NCI-H2196 treated with DMSO at 0.1 percent for 48 hours (cell line): ENCODE data around the gene C21orf91.
"Not testable (repeated sequence)": the region's sequence is repeated elsewhere in the genome, so short reads cannot be mapped to it uniquely, and the experiment has no call there.

Experiments used
- DNase-seq: peaks from one replicate; lab custom pipeline; 2025; ENCODE audit not compliant: unreplicated experiment; lab: John Stamatoyannopoulos, UW

The C21orf91 gene

GRCh38 chr21:17779496-17779895, 39.7 kb downstream of the C21orf91 start:
- DNase-seq, result no peak

DNA sequence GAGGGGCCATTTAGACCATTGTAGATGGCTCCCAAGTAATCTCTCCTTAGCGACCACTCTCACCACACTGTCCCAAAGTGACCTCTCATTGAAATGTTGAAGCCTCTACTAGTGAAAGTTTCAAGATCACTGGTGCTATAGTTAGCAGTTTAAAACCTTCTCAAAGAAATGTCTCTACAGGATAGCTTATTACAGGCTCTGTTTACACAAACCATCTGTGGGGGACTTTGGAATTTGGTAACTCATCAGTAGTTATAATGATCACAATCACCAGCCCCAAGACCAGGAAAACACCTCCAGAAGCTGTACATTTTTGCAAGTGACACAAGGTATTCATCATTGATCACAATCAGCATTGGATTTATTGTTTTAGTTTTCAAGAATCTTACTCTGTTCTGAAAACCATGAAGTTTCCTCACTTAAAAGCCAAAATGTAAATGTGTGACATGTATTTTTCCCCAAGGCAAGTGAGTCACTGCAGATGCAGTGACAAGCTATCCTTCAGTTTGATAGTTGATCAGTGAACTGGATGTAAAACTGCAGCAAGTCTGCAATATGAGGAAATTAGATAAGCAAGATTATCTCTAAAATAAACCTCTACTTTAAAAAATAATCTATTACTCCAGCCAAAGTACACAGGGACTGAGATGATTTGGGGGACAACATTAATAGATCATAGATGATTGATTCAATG, 41.9 kb downstream of the C21orf91 start:
- DNase-seq, result no peak

GRCh38 chr21:17775431-17776126, 43.6 kb downstream of the C21orf91 start:
- DNase-seq, result no peak

- not testable (repeated sequence) for DNase-seq
These were observed 44.1 kb downstream of the C21orf91 start for GRCh38 chr21:17775021-17775420.

GRCh38 chr21:17769447-17769845, 49.7 kb downstream of the C21orf91 start:
- DNase-seq, result no peak

- DNase-seq, result no peak
These were observed 50.2 kb downstream of the C21orf91 start for GRCh38 chr21:17768840-17769446.

- DNase-seq, result no peak
These were observed 53.9 kb downstream of the C21orf91 start for GRCh38 chr21:17765207-17765606.

DNA sequence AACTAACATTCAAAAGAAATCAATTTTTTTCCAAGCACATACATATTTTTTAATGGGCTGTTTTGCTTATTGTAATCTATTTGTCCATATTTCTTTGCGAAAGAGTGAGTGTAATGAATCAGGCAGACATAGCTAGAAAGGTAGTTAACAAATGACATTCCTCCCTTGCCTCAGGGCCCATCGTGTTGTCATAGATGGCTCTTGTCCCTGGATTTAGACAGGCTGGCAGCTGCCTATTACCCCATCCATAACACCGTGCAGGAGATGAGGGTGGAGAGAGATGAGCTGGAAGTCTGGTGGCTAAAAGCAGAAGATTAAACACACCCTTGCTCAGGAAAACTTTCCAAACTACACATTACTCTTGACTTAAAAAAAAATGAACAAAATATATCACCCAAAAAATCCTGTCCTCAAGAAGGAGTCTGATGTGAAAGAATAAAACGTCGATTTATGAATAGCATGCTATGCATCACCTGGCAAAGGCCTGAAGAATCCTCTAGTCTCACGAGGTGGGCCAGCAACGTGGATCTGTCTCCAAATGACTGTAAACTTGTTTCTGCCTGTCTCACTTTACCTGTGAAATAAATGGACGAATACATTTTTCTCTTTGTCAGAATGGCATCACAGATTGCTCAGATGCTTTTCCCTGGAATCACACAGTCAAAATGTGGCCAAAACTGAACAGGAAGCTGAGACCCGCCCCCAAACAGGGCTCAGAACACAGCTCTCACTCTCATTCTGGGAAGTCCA, 55.7 kb downstream of the C21orf91 start:
- no peak for DNase-seq

GRCh38 chr21:17759511-17760178, 59.5 kb downstream of the C21orf91 start:
- no peak for DNase-seq

- no peak for DNase-seq
These were observed 60.5 kb downstream of the C21orf91 start for GRCh38 chr21:17758683-17759082.

- no peak for DNase-seq
These were observed 61.5 kb downstream of the C21orf91 start for GRCh38 chr21:17757671-17758070.

GRCh38 chr21:17753736-17754135, 65.4 kb downstream of the C21orf91 start:
- no peak for DNase-seq

DNA sequence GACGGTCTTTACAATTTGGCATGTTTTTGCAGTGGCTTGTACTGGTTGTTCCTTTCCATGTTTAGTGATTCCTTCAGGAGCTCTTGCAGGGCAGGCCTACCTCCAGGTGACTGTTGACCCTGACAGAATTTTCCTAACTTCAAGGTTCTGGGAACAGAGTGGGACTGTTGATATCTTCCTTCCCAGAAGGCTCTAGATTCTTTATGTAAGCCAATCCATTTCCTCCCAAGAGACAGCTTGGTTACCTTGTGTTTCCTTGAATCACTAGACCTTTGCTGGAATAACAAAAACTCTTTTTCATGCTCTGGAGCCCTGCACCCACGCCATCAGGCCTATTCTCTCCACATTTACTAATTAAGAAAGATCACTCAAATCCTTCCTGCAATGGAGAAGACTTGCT, 67.0 kb downstream of the C21orf91 start:
- DNase-seq, result no peak

DNA sequence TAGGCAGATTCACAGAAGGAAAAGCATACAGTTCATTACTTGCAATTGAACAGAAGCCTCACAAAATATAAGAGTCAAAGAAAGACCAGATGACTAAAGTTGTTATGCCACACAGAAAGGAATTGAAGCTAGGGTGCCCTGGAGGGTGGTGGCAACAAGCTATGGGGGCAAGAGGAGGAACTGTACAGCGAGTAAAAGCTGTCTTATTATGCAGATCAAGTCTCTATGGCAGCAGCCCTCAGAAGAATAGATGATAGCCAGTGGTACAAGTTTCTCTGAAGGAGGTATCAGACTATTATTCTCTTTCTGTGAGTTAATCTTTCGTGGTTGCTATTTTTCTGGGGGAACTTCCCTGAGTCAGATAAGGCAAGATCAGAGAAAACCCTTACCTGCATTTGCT, 72.2 kb downstream of the C21orf91 start:
- DNase-seq, result no peak

DNA sequence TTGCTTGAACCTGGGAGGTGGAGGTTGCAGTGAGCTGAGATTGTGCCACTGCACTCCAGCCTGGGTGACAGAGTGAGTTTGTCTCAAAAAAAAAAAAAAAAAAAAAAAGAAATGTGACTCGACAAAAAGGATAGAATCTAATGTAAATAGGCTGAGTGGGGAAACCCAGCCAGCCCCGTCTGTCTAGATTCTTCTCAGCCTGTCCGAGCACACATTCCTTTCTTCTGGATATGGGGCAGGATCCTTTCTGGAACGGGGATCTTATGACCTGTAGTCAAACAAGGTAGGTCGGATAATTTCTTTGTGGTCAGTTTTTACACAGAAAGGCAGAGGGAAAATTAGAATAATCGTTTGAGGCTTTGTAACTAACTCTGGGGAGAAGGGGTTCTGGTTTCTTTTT, 74.1 kb downstream of the C21orf91 start:
- no peak for DNase-seq

DNA sequence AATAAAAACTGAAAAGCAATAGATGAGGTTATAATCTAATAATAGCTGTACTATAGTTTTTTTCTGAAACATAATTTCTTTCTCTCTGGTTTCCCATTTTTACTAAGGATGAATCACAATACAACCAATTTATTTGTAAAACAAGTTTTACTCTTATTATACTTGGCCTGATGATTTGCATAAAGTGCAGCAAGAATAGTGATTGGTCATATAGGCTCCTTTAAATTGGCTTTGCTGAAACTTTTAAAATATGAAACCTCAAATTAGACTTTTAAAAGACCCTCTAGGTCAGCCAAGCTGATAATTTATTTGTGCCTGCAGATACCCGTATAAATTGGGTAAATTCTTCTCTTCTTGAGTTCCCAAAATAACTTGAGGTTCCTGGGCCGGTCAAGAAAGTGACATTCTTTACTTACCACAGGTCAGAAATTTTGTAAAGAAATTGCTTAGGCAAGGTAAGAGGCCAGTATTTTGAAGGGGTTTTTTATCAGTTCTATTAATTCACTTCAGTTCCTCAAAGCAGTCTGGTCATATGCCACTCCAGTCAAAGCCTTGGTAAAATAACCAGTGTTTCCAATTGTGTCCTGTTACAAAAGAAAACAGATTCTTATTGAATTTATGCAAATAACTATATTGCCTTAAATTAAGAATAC, 76.1 kb downstream of the C21orf91 start:
- DNase-seq, result no peak

DNA sequence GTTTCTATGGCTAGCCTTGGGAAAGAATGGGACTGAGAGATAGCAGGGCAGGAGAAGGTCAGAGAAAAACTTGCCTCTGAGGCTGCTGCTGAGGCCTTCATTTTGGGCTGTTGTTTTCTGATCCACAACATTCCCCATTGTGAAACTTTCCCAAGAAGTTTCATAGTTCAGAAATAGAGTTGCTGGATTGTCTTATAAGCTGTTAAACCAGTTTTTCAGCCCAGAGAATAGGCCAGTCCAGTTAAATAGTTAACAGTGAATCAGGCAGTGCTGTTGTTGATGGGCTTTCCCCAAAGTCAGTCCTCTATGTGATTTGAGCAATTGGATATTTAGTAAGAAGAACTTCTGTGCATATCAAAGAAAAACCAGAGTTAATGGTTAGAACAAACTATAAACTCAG, 77.0 kb downstream of the C21orf91 start:
- DNase-seq, result no peak
